ENCODE data around the gene MARCHF9. TPM values are rescaled to one million over a fixed set of nuclear protein-coding genes. Genes with fewer than 3 reads are reported as not detected.

The MARCHF9 gene
- total RNA-seq, 4 donors from 2014 or later, result 10.2 to 26.6 (median 13.1) TPM

- TF ChIP-seq EP300 (IDR thresholded peaks at IDR 0.05) (no peak), POLR2A (IDR thresholded peaks at IDR 0.05) (no peak), POLR2AphosphoS5 (IDR thresholded peaks at IDR 0.05) (no peak)
- TF ChIP-seq, protein P1, sequence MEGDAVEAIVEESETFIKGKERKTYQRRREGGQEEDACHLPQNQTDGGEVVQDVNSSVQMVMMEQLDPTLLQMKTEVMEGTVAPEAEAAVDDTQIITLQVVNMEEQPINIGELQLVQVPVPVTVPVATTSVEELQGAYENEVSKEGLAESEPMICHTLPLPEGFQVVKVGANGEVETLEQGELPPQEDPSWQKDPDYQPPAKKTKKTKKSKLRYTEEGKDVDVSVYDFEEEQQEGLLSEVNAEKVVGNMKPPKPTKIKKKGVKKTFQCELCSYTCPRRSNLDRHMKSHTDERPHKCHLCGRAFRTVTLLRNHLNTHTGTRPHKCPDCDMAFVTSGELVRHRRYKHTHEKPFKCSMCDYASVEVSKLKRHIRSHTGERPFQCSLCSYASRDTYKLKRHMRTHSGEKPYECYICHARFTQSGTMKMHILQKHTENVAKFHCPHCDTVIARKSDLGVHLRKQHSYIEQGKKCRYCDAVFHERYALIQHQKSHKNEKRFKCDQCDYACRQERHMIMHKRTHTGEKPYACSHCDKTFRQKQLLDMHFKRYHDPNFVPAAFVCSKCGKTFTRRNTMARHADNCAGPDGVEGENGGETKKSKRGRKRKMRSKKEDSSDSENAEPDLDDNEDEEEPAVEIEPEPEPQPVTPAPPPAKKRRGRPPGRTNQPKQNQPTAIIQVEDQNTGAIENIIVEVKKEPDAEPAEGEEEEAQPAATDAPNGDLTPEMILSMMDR (IDR thresholded peaks at IDR 0.05), result no peak
- 19% methylated on average over 33 of the region's 36 CpGs for WGBS
- Histone ChIP-seq H3K36me3 (no peaks in the 10 kb centered on the region), H3K27ac (no peak within 1 kb of the TSS), H3K27me3 (peaks cover 69% of the 10 kb centered on the region), H3K4me3 (peak within 1 kb of the TSS; percentile 49), H3K4me1 (peaks cover 43% of the 10 kb centered on the region), H3K9me3 (no peaks in the 10 kb centered on the region)
- DNase-seq (ENCODE audit: low spot score in 2 of 2), result peak in 1 of 2 donors; percentile 61
Measured at GRCh38 chr12:57738661-57739237, 16.2 kb upstream of the MARCHF9 start, which contains the start of gene AGAP2. TSS of gene AGAP2 (minus strand) at chr12:57738742. CDS start at chr12:57738246, 496 bp downstream.

GRCh38 chr12:57739387-57739786 is 15.5 kb upstream of the MARCHF9 start:
- H3K27me3 ChIP-seq, result peaks cover 63% of the 10 kb centered on the region
- no peak overlapping the region for H3K4me3 ChIP-seq
- peaks cover 49% of the 10 kb centered on the region for H3K4me1 ChIP-seq
- H3K36me3 ChIP-seq, result no peaks in the 10 kb centered on the region
- H3K9me3 ChIP-seq, result no peaks in the 10 kb centered on the region
- TF ChIP-seq POLR2AphosphoS5 (IDR thresholded peaks at IDR 0.05) (no peak), POLR2A (IDR thresholded peaks at IDR 0.05) (no peak), EP300 (IDR thresholded peaks at IDR 0.05) (no peak)
- TF ChIP-seq, protein P1 (IDR thresholded peaks at IDR 0.05), result no peak
- no peak overlapping the region for H3K27ac ChIP-seq
- peak in 1 of 2 donors; percentile 38 for DNase-seq (ENCODE audit: low spot score in 2 of 2)
- WGBS, result 33% methylated on average over 7 of the region's 7 CpGs

GRCh38 chr12:57739914-57740538 is 14.9 kb upstream of the MARCHF9 start:
- H3K4me3 ChIP-seq, result no peak overlapping the region
- H3K36me3 ChIP-seq, result no peaks in the 10 kb centered on the region
- TF ChIP-seq, protein P1 (IDR thresholded peaks at IDR 0.05), result no peak
- no peak for TF ChIP-seq POLR2AphosphoS5 (IDR thresholded peaks at IDR 0.05)
- no peak for TF ChIP-seq EP300 (IDR thresholded peaks at IDR 0.05)
- TF ChIP-seq POLR2A (IDR thresholded peaks at IDR 0.05), result no peak
- DNase-seq (ENCODE audit: low spot score in 2 of 2), result no peak
- H3K27me3 ChIP-seq, result peaks cover 56% of the 10 kb centered on the region
- WGBS, result 43% methylated on average over 10 of the region's 10 CpGs
- no peak overlapping the region for H3K27ac ChIP-seq
- H3K4me1 ChIP-seq, result peaks cover 51% of the 10 kb centered on the region
- H3K9me3 ChIP-seq, result no peaks in the 10 kb centered on the region

- H3K4me3 ChIP-seq, result peak overlapping the region; percentile 28
- 73% methylated on average over 5 of the region's 5 CpGs for WGBS
- no peak for DNase-seq (ENCODE audit: low spot score in 2 of 2)
- peaks cover 49% of the 10 kb centered on the region for H3K27me3 ChIP-seq
- H3K36me3 ChIP-seq, result no peaks in the 10 kb centered on the region
- TF ChIP-seq POLR2A (IDR thresholded peaks at IDR 0.05), result no peak
- no peak for TF ChIP-seq POLR2AphosphoS5 (IDR thresholded peaks at IDR 0.05)
- TF ChIP-seq EP300 (IDR thresholded peaks at IDR 0.05), result no peak
- TF ChIP-seq, protein P1 (IDR thresholded peaks at IDR 0.05), result no peak
- no peak overlapping the region for H3K27ac ChIP-seq
- peaks cover 54% of the 10 kb centered on the region for H3K4me1 ChIP-seq
- no peaks in the 10 kb centered on the region for H3K9me3 ChIP-seq
Measured at GRCh38 chr12:57740656-57741412, 14.1 kb upstream of the MARCHF9 start.

DNA sequence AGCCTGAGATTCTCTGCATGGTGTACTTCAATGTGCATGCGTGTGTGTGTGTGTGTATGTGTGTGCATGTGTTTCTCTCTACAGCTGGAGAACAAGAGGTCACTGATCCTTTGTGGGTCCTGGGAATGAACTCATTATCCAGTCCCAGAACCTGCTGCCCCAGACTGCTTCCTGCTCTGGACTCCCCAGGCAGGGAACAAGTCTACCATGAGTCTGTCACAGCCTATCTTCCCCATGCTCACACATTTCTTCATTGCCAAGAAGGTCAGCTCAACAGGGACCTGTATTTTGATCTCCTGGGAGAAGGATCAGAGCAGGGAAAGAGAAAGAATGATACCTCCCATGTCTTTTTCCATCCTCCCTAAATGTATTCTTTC is 13.5 kb upstream of the MARCHF9 start:
- 57% methylated on average over 1 of the region's 1 CpG for WGBS
- H3K36me3 ChIP-seq, result peaks cover under 1% of the 10 kb centered on the region
- TF ChIP-seq EP300 (IDR thresholded peaks at IDR 0.05) (no peak), POLR2A (IDR thresholded peaks at IDR 0.05) (no peak), POLR2AphosphoS5 (IDR thresholded peaks at IDR 0.05) (no peak)
- TF ChIP-seq, protein P1 (IDR thresholded peaks at IDR 0.05), result no peak
- peaks cover 43% of the 10 kb centered on the region for H3K27me3 ChIP-seq
- H3K4me1 ChIP-seq, result peaks cover 52% of the 10 kb centered on the region
- DNase-seq (ENCODE audit: low spot score in 2 of 2), result no peak
- no peak overlapping the region for H3K27ac ChIP-seq
- peak overlapping the region; percentile 28 for H3K4me3 ChIP-seq
- no peaks in the 10 kb centered on the region for H3K9me3 ChIP-seq
